ENCODE measurements around the gene ADAMTS9.

The ADAMTS9 gene

GRCh38 chr3:64684715-64685261 lies 3.0 kb downstream of the ADAMTS9 start:
- DNase-seq, result no peak

DNA sequence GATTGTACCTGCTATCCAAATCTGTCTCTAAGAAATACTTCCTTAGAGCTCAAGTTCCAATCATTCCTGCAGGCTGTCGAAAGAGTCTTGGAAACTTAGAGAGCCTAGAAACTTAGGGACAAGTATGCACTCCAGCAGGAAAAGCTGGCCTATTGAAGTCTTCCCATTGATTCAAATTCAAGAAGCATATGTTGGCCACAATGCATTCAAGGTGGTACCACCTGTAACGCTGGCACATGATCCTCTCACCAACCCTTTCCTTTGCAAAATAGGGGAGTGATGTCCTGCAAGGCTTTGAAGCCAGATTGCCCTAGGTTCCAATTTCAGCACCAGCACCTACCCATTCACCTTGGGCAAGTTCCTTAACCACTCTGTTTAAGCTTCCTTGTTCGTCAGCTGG lies 6.0 kb downstream of the ADAMTS9 start:
- DNase-seq, result no peak

- no peak for DNase-seq
These were observed 6.8 kb downstream of the ADAMTS9 start for GRCh38 chr3:64681015-64681414.

- DNase-seq, result no peak
These were observed 7.5 kb downstream of the ADAMTS9 start for GRCh38 chr3:64680334-64680733.

DNA sequence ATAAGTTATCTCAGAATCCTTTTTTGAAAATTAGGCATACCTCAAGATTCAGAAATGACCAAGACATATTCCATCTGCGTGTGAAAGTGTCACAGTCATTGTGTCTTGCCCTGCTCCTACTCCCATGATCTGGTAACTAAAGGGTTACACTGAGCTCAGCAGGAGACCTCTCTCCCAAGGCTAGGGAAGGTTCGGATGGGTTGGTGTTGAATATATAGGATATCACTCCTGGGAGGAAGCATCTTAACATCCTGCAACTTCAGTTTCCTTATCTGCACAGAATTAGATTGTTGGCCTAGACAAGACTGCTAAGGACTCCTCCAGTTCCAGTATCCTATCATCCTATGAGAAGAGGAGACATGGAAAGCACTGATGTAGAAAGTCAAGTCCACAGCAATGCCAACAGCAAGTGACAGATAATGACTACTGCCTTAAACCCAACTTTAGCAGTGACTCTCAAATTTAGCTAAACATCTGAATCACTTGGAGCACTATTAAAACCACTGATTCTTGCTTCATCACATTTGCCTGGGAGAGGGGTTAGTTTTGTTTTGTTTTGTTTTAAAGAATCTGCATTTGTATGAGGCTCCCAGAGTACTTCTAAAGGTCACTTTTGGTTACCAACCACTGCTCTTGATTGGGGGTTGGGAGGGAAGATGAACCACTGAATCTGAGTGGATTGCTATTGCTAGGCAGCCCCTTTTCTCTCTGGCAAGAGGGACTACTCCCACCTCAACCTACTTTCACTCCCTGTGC lies 9.7 kb downstream of the ADAMTS9 start:
- DNase-seq, result no peak

- DNase-seq, result no peak
These were observed 11.0 kb downstream of the ADAMTS9 start for GRCh38 chr3:64676831-64677230.

DNA sequence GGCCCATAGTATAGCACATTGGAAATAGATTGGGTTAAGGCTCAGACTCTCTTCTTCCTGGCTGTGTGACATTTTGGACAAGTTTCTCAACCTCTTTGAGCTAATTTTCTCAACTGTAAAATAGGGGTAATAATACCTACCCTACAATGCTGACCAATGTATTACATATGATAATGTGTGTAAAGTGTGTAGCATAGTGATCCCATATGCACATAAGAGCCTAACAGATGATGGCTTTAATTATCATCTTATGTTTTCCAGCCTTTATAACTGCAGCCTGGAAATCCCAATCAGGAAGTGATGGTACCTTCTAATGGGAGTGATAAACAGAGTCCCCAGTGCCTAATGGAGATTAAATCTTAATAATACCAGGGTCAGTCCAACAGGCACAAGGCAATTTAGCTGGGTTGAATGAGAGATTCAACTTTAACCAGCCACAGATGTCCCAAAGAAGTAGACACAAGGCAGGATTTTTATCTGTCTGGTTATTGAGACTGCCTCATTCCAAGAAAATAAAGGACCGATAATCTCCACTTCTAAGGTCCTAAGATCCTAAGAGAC lies 12.0 kb downstream of the ADAMTS9 start:
- DNase-seq, result no peak

DNA sequence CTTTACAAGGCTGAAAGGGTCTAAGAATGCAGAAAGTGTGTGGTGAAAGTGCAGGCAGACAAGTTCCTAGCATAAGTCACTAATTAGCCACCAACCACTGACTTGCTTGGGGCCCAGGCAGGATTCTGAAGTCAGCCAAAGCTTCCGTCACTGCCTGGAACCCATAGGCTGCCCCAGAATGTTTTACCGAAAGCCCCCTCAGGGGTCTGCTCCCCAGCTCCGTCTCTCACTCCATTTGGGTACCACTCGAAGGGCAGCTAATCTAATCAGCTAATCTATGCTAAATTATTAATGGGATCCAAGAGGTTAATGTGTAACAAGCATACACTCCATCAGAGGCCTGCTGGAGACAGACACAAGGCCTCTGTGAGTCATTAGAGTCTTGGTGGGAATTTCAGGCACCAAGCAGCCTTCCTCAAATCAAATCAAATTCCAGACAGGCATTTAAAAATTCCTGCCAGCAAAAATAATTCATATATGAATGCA lies 13.2 kb downstream of the ADAMTS9 start:
- no peak for DNase-seq

- DNase-seq, result no peak
These were observed 14.6 kb downstream of the ADAMTS9 start for GRCh38 chr3:64673159-64673715.

GRCh38 chr3:64668582-64669510 lies 19.0 kb downstream of the ADAMTS9 start:
- DNase-seq, result no peak

DNA sequence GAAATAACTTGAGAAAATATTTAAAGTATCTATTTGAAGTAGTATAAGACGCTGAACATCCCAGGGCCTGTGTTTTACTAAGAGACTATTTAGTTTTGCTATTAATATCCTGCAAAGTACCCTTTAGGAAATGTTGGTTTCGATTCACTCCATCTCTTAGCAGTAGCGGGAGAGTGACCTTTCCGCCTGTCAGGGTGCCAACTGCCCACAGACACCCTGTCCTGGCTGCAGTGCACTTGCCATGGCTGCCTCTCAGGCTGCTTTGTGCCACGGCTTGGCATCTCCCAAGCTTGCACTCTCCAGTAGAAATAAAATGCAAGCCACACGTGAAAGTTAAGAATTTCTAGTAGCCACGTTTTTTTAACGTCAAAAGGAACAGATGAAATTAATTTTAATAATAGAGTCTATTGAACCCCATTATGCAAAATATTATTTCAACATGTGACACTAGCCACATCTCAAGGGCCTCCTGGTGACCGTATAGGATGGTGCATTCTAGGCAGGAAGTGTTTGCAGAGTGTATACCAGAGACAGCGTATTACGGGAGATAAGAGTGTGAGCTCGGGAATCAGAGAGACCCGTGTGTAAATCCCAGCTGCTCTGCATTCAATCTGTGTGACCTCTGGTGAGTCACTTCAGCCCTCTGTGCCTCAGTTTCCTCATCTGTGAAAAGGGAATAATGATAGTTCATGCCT lies 19.8 kb downstream of the ADAMTS9 start:
- DNase-seq, result no peak

- no peak for DNase-seq
These were observed 20.7 kb downstream of the ADAMTS9 start for GRCh38 chr3:64667138-64667537.

- DNase-seq, result no peak
These were observed 21.6 kb downstream of the ADAMTS9 start for GRCh38 chr3:64666171-64666588.

GRCh38 chr3:64664397-64664796 lies 23.4 kb downstream of the ADAMTS9 start:
- no peak for DNase-seq

DNA sequence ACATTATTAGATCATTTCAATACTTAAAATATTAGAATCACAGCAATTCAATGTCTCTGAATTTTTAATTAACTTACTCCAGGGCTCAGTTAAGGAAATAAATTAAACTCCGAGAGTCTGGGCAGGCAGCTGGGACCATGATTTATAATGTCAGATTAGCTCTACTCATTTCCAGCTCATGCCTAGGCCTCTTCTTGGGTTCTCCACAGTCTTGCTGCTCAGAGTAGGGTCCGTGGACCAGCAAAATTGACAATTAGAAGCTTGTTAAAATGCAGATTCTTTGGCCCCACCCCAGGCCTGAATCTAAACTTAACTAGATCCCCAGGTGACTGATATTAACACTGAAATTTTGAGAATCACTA lies 28.2 kb downstream of the ADAMTS9 start:
- DNase-seq, result no peak

DNA sequence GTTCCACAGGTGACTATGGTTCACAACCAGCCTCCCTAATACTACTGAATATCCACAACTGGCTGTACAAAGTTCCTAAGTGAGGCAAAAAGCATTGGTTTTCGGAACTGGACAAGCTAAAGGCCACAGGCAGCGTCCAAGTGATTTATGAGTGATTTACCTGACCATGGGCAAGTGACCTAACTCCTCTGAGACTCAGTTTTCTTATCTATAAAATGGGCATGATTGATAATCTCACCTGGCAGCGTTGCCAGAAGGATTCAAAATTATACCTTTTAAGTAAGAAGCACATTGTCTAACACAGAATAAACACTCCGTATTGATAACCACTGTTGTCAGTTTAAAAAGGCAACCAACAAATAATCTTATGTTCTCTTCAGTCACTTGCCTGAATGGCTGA lies 29.8 kb downstream of the ADAMTS9 start:
- no peak for DNase-seq

GRCh38 chr3:64656544-64656943 lies 31.3 kb downstream of the ADAMTS9 start:
- DNase-seq, result no peak

GRCh38 chr3:64655160-64655559 lies 32.6 kb downstream of the ADAMTS9 start:
- no peak for DNase-seq

GRCh38 chr3:64654013-64654412 lies 33.8 kb downstream of the ADAMTS9 start:
- DNase-seq, result no peak

DNA sequence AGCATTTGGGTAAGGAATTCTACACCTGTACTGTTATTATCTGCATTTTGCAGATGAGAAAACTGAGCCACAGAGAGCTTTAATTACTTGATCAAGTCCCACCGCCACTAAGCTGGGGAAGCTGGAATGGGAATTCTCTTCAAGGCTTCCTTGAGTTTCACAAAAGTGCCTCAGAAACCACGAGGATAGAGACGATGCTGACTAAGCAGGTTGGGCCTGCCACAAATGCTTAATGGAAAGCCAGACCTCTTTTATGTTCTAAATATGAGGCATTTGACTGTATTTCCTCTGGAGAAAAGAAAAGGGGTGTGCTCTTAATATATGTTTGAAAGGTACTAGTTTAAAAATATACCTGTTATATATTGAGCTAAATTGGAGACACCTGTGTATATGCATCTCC lies 34.7 kb downstream of the ADAMTS9 start:
- DNase-seq, result no peak

GRCh38 chr3:64651741-64652241 lies 36.0 kb downstream of the ADAMTS9 start:
- no peak for DNase-seq

DNA sequence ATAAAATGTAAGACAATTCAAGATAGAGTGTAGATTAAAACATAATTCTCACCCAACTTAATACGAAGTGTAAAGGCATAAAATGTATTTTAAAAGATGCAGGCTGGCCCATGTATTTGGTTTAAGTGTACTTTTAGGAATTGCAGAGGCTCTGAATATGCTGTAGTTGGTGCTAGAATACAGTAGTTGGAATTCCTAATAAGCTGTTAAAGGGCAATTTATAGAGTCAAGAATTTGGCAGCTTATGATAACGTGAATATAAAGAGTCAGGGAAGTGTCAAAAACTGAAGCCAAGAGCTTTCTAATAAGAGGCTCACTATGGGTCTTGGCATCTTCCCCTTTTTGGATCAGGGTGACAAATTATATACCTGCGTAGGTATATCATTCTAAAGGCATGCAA lies 36.5 kb downstream of the ADAMTS9 start:
- no peak for DNase-seq
